K562 (cell line): ENCODE results near the gene GPATCH4. TPM values are rescaled to one million over a fixed set of nuclear protein-coding genes. Genes with fewer than 3 reads are reported as not detected.

ENCODE experiments used
- ATAC-seq: fragments of 200-7000 bp; cut with Tn5 transposase; 3 replicates; pipeline ENCODE4 v1.9.1; 2020; ENCODE audit warnings: moderate library complexity
- BruUV-seq: library from RNA; stranded (reverse); fragments of 400-500 nt; replicated peaks from 2 replicates; lab custom pipeline; 2021; lab: Mats Ljungman, UMichigan
- CTCF ChIA-PET: fragments of 300-600 bp; formaldehyde crosslinking; extraction: SDS; loops from one replicate; lab custom pipeline; 2021; ENCODE audit warnings: low intra/inter-chr PET ratio; lab: Yijun Ruan, JAX
- POLR2A ChIA-PET: fragments of 300-600, 350-650 bp; sonication (Branson Sonifier 250); formaldehyde crosslinking; extraction: SDS; loops from one replicate; lab custom pipeline; 2021; ENCODE audit warnings: antibody characterized with exemption, inconsistent platforms; lab: Yijun Ruan, JAX
- DNase-seq, 4 experiments: peaks; one replicate each; pipeline versions ENCODE4 v3.0.0 to v3.0.0-alpha.2; 2011 to 2018; ENCODE audit warnings: low spot score in 3 of 4, mixed read lengths in 3 of 4; ENCODE audit errors: extremely low read depth in 1 of 4
- FAIRE-seq: peaks from 2 replicates; lab custom pipeline; 2011; peaks lifted over from hg19 to GRCh38; lab: Jason Lieb, UNC
- H2AFZ ChIP-seq: 2 replicates; pipeline ENCODE4 v1.6.0; 2011; ENCODE audit warnings: low read depth, low read length, control low read depth, inconsistent platforms
- H3K27ac ChIP-seq: fragments of 200-600 bp; 3 replicates; pipeline ENCODE4 v1.8.0; 2011; ENCODE audit warnings: low read depth, mild to moderate bottlenecking, control low read depth, inconsistent platforms, low read length, moderate library complexity, mixed read lengths; ENCODE audit errors: extremely low read depth
- H3K27me3 ChIP-seq, 2 experiments: fragments of 300-600 bp in 1 of 2; 2 replicates in 1 of 2; 3 replicates in 1 of 2; pipeline versions ENCODE4 v1.6.0 to v1.8.0; 2011; ENCODE audit warnings: inconsistent platforms in 2 of 2, low read length in 2 of 2, mild to moderate bottlenecking in 1 of 2, mixed read lengths in 1 of 2, moderate library complexity in 1 of 2; ENCODE audit not compliant: control insufficient read depth in 2 of 2, insufficient read depth in 2 of 2
- H3K36me3 ChIP-seq: fragments of 300-600 bp; 3 replicates; pipeline ENCODE4 v1.8.0; 2011; ENCODE audit warnings: mild to moderate bottlenecking, low read length, inconsistent platforms; ENCODE audit not compliant: control insufficient read depth, insufficient read depth
- H3K4me1 ChIP-seq, 2 experiments: fragments of 200-600 bp in 1 of 2; replicated peaks in 1 of 2; 2 replicates in 1 of 2; 3 replicates in 1 of 2; pipeline versions ENCODE4 v1.5.1 to v1.8.0; 2011; ENCODE audit warnings: inconsistent platforms in 2 of 2, low read length in 2 of 2, mild to moderate bottlenecking in 1 of 2, mixed read lengths in 1 of 2, moderate library complexity in 1 of 2; ENCODE audit not compliant: control insufficient read depth in 2 of 2, insufficient read depth in 2 of 2
- H3K4me2 ChIP-seq: 2 replicates; pipeline ENCODE4 v1.6.1; 2011; ENCODE audit warnings: low read length, control low read depth, inconsistent platforms, mixed read lengths; ENCODE audit not compliant: insufficient read depth
- H3K4me3 ChIP-seq: fragments of 200-600 bp; sonication (generic), shearing (Covaris generic); 2 replicates; pipeline ENCODE4 v1.5.1; 2016; ENCODE audit warnings: control low read depth, inconsistent platforms
- H3K79me2 ChIP-seq: fragments of 200-600 bp; 3 replicates; pipeline ENCODE4 v1.8.0; 2011; ENCODE audit warnings: low read length, inconsistent platforms; ENCODE audit not compliant: control insufficient read depth, insufficient read depth
- H3K9ac ChIP-seq, 2 experiments: 2 replicates each; pipeline versions ENCODE4 v1.6.0 to v1.6.1; 2011; ENCODE audit warnings: low read depth in 2 of 2, low read length in 2 of 2, control low read depth in 1 of 2, inconsistent platforms in 1 of 2, mild to moderate bottlenecking in 1 of 2, mixed read lengths in 1 of 2; ENCODE audit not compliant: insufficient read depth in 1 of 2
- H3K9me1 ChIP-seq: one replicate; pipeline ENCODE4 v1.6.0; 2011; ENCODE audit warnings: inconsistent platforms, mild to moderate bottlenecking, low read length, moderate library complexity; ENCODE audit not compliant: control insufficient read depth, insufficient read depth
- H3K9me3 ChIP-seq: replicated peaks from 2 replicates; pipeline ENCODE4 v1.5.1; 2011; ENCODE audit warnings: low read depth, low read length, inconsistent platforms; ENCODE audit not compliant: control insufficient read depth, insufficient read depth
- H4K20me1 ChIP-seq: replicated peaks from 2 replicates; pipeline ENCODE4 v1.6.1; 2011; ENCODE audit warnings: low read length, inconsistent platforms, mixed read lengths; ENCODE audit not compliant: control insufficient read depth, insufficient read depth
- ATF7 ChIP-seq: fragments of 450-650 bp; IDR thresholded peaks from 2 replicates; pipeline ENCODE4 v1.7.1; 2014; ENCODE audit warnings: mild to moderate bottlenecking, moderate library complexity
- CTBP1 ChIP-seq: fragments of 450-650 bp; IDR thresholded peaks from 2 replicates; pipeline ENCODE4 v1.6.1; 2016; ENCODE audit warnings: borderline replicate concordance
- ELF4 ChIP-seq: fragments of 450-650 bp; formaldehyde crosslinking; IDR thresholded peaks from 2 replicates; pipeline ENCODE4 v1.4.0; 2022; ENCODE audit warnings: missing genetic modification characterization
- FOXP1 ChIP-seq: sonication (generic); formaldehyde crosslinking; IDR thresholded peaks from 2 replicates; pipeline ENCODE4 v1.8.0; 2022; ENCODE audit warnings: mild to moderate bottlenecking, missing genetic modification reagents
- ILK ChIP-seq: fragments of 450-650 bp; IDR thresholded peaks from 2 replicates; pipeline ENCODE4 v1.6.1; 2016; ENCODE audit warnings: missing genetic modification characterization, low read depth, mild to moderate bottlenecking, missing compliant biosample characterization, moderate library complexity, borderline replicate concordance
- IRF2 ChIP-seq: sonication (generic); formaldehyde crosslinking; IDR thresholded peaks from 2 replicates; pipeline ENCODE4 v1.8.1; 2022; ENCODE audit warnings: mild to moderate bottlenecking, missing genetic modification reagents
- KDM4B ChIP-seq, 2 experiments: fragments of 450-650 bp in 1 of 2; sonication (generic) in 1 of 2; IDR thresholded peaks; 2 replicates each; pipeline ENCODE4 v1.6.1; 2016 to 2017; ENCODE audit warnings: borderline replicate concordance in 2 of 2, antibody characterized with exemption in 1 of 2, low read depth in 1 of 2, mild to moderate bottlenecking in 1 of 2
- NRF1 ChIP-seq, 2 experiments: fragments of 450-650 bp; IDR thresholded peaks in 1 of 2; conservative IDR thresholded peaks in 1 of 2; 2 replicates each; pipeline ENCODE4 v1.6.1; 2014; ENCODE audit warnings: mild to moderate bottlenecking in 2 of 2
- PPARD ChIP-seq: fragments of 250-450 bp; sonication (Bioruptor Pico); IDR thresholded peaks from 2 replicates; pipeline ENCODE4 v1.8.0; 2022; ENCODE audit warnings: inconsistent platforms, mild to moderate bottlenecking, moderate library complexity
- SMC3 ChIP-seq: conservative IDR thresholded peaks from 2 replicates; pipeline ENCODE4 v1.6.1; 2011; ENCODE audit warnings: low read depth, low read length, improper control_type of control experiment; ENCODE audit not compliant: insufficient read depth
- SP1 ChIP-seq: sonication (generic); formaldehyde crosslinking; IDR thresholded peaks from 2 replicates; pipeline ENCODE4 v1.8.1; 2022; ENCODE audit warnings: mild to moderate bottlenecking, missing genetic modification reagents
- TEAD1 ChIP-seq, 2 experiments: fragments of 450-650 bp in 1 of 2; sonication (generic) in 1 of 2; formaldehyde crosslinking; IDR thresholded peaks; 2 replicates each; pipeline versions ENCODE4 v1.4.0 to v1.8.0; 2020 to 2022; ENCODE audit warnings: mild to moderate bottlenecking in 2 of 2, missing genetic modification reagents in 1 of 2
- TEAD2 ChIP-seq: fragments of 450-650 bp; IDR thresholded peaks from 2 replicates; pipeline ENCODE4 v1.6.1; 2016; ENCODE audit warnings: missing genetic modification characterization, control low read depth, missing compliant biosample characterization
- ZNF143 ChIP-seq: sonication (generic); formaldehyde crosslinking; IDR thresholded peaks from 2 replicates; pipeline ENCODE4 v1.9.0; 2022; ENCODE audit warnings: mild to moderate bottlenecking, missing genetic modification reagents
- ZNF445 ChIP-seq: fragments of 250-450 bp; sonication (Bioruptor Pico); IDR thresholded peaks from 2 replicates; pipeline ENCODE4 v1.4.0; 2020; ENCODE audit warnings: low read depth, mild to moderate bottlenecking, moderate library complexity
- ZNF583 ChIP-seq: fragments of 250-450 bp; sonication (Bioruptor Pico); IDR thresholded peaks from 2 replicates; pipeline ENCODE4 v1.4.0; 2020
- ZNF589 ChIP-seq: fragments of 200-800 bp; sonication (Bioruptor generic); IDR thresholded peaks from 2 replicates; pipeline ENCODE4 v1.6.1; 2016; ENCODE audit warnings: low read depth, missing genetic modification characterization, missing compliant biosample characterization
- WGBS: fragments of 100-300 bp; shearing (Covaris generic); methylation state at CpG from one replicate; pipeline ENCODE4 v1.1.6; 2016; ENCODE audit warnings: low coverage, mixed read lengths; ENCODE audit not compliant: insufficient coverage; ENCODE audit errors: missing lambda C conversion rate; 5-methylcytosine and 5-hydroxymethylcytosine counted together
- in situ Hi-C: fragments of 300-500 bp; cut with MboI; formaldehyde crosslinking; loops from 4 replicates; pipeline ENCODE4 v1.15.0; 2018; ENCODE audit warnings: inconsistent platforms, mixed read lengths
- intact Hi-C: fragments of 100-400 bp; cut with micrococcal nuclease; formaldehyde crosslinking; loops from 2 replicates; pipeline ENCODE4 v1.14.2; 2022
- polyA plus RNA-seq, 8 experiments: library from polyadenylated mRNA; depleted of rRNA in 4 of 8; stranded (reverse) in 5 of 8; unstranded in 3 of 8; fragments of >200 nt; fragmentation: Nextera tagmentation in 2 of 8; fragmentation: Illumina TruSeq in 1 of 8; extraction: Ambion mirVana in 2 of 8; extraction: Trizol in 1 of 8; gene quantifications; 2 replicates each; pipeline versions ENCODE4 v1.2.1 to v1.2.3, GENCODE V29; 2011 to 2014; ENCODE audit warnings: inconsistent platforms in 1 of 8, missing spikeins in 1 of 8
- total RNA-seq, 7 experiments: library from RNA; depleted of rRNA in 6 of 7; stranded (reverse); fragments of >200 nt in 6 of 7; fragmentation: Illumina TruSeq in 2 of 7; extraction: Trizol in 2 of 7; gene quantifications; 2 replicates each; pipeline versions ENCODE4 v1.2.1 to v1.2.3, GENCODE V29; 2011 to 2021; ENCODE audit warnings: low replicate concordance in 1 of 7
- TF ChIP-seq, protein P1 (sequence below): sonication (generic); formaldehyde crosslinking; IDR thresholded peaks from 2 replicates; pipeline ENCODE4 v1.9.0; 2022; ENCODE audit warnings: mild to moderate bottlenecking, missing genetic modification reagents
- TF ChIP-seq, protein P2 (sequence below): IDR thresholded peaks from 2 replicates; pipeline ENCODE4 v1.6.1; 2012; ENCODE audit warnings: low read depth, low read length, improper control_type of control experiment, borderline replicate concordance
- TF ChIP-seq, protein P3 (sequence below): fragments of 450-650 bp; conservative IDR thresholded peaks from 2 replicates; pipeline ENCODE4 v1.6.1; 2016; ENCODE audit warnings: missing genetic modification characterization, low read depth, mild to moderate bottlenecking, missing compliant biosample characterization, moderate library complexity

Gene GPATCH4
- total and polyA plus RNA-seq, 9 of the 15 experiments (the other 6 are each of a cell fraction or from before 2014, with no cell fraction given): 43.7 to 105 (median 76.5) TPM

DNA sequence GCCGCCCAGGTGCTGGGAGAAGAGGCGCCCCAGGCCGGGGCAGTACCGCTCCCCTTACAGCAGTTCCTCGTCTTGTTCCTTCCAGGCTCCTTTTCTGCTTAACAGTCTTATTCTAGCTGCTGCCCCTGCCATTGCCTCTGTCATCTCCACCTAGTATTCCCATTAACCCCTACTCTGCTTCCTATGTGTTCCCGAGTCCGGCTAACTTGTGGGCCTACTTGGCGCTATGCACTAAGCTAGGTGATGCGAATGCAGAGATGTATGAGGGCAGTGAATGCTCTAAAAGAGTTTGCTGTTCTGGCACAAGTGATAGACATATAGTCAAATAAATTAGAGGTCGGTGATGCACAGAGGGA, 28.6 kb downstream of the GPATCH4 start:
- intact Hi-C loops: loop anchor here (2.0 kb wide), 1 partner anchor 116 kb away; no protein-coding TSS in a partner anchor
- no peak for ATAC-seq
- TF ChIP-seq NRF1 (conservative IDR thresholded peaks at IDR 0.05 in 1 of 2, IDR thresholded peaks at IDR 0.05 in 1 of 2) (0 out of 4 replicates have a peak, but pooled peaks of 1 of the 2 experiments have one; percentile 7), PPARD (CRISPR knock-in tag) (0 out of 2 replicates have a peak, but pooled peaks have one; percentile 40), ZNF445 (0 out of 2 replicates have a peak, but pooled peaks have one; percentile 25), TEAD1 (CRISPR knock-in tag; IDR thresholded peaks at IDR 0.05) (0 out of 4 replicates have a peak, but pooled peaks of 1 of the 2 experiments have one; percentile 46), CTBP1 (peak; percentile 18; the same call in 1 of the 2 replicates), TEAD2 (tag) (no peak), ZNF143 (CRISPR knock-in tag) (peak; percentile 69; the same call in 1 of the 2 replicates), ZNF583 (CRISPR knock-in tag) (no peak), ILK (tag) (no peak), ZNF589 (CRISPR knock-in tag) (0 out of 2 replicates have a peak, but pooled peaks have one; percentile 42), FOXP1 (CRISPR knock-in tag) (0 out of 2 replicates have a peak, but pooled peaks have one; percentile 61), SP1 (CRISPR knock-in tag) (peak; percentile 39; the same call in 1 of the 2 replicates), SMC3 (no peak), ELF4 (CRISPR knock-in tag) (0 out of 2 replicates have a peak, but pooled peaks have one; percentile 13), KDM4B (IDR thresholded peaks at IDR 0.05; ENCODE audit: borderline replicate concordance in 2 of 2, low read depth in 1 of 2) (no peak), ATF7 (0 out of 2 replicates have a peak, but pooled peaks have one; percentile 7), IRF2 (no peak)
- TF ChIP-seq, protein P1, sequence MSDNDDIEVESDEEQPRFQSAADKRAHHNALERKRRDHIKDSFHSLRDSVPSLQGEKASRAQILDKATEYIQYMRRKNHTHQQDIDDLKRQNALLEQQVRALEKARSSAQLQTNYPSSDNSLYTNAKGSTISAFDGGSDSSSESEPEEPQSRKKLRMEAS (CRISPR knock-in tag): 0 out of 2 replicates have a peak, but pooled peaks have one; percentile 0
- TF ChIP-seq, protein P2, sequence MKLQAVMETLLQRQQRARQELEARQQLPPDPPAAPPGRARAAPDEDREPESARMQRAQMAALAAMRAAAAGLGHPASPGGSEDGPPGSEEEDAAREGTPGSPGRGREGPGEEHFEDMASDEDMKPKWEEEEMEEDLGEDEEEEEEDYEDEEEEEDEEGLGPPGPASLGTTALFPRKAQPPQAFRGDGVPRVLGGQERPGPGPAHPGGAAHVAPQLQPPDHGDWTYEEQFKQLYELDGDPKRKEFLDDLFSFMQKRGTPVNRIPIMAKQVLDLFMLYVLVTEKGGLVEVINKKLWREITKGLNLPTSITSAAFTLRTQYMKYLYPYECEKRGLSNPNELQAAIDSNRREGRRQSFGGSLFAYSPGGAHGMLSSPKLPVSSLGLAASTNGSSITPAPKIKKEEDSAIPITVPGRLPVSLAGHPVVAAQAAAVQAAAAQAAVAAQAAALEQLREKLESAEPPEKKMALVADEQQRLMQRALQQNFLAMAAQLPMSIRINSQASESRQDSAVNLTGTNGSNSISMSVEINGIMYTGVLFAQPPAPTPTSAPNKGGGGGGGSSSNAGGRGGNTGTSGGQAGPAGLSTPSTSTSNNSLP: no peak
- TF ChIP-seq, protein P3, sequence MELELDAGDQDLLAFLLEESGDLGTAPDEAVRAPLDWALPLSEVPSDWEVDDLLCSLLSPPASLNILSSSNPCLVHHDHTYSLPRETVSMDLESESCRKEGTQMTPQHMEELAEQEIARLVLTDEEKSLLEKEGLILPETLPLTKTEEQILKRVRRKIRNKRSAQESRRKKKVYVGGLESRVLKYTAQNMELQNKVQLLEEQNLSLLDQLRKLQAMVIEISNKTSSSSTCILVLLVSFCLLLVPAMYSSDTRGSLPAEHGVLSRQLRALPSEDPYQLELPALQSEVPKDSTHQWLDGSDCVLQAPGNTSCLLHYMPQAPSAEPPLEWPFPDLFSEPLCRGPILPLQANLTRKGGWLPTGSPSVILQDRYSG (tag): no peak

More for the DNA sequence above, 28.6 kb downstream of the GPATCH4 start:
- H3K9ac ChIP-seq: peak overlapping the region; percentile 74 to 97
- H3K9me3 ChIP-seq: no peaks in the 10 kb centered on the region
- H3K27me3 ChIP-seq: no peaks in the 10 kb centered on the region
- peak overlapping the region; percentile 84 for H3K4me3 ChIP-seq
- H3K4me1 ChIP-seq: peaks cover 11 to 19% of the 10 kb centered on the region in 2 experiments
- H3K79me2 ChIP-seq: peaks cover 22% of the 10 kb centered on the region; the same call in 2 of the 3 replicates
- FAIRE-seq (no peak), DNase-seq (no peak)
- H4K20me1 ChIP-seq: no peaks in the 10 kb centered on the region
- in situ Hi-C loops: no loop called here
- H3K4me2 ChIP-seq: peak overlapping the region; percentile 89
- peaks cover under 1% of the 10 kb centered on the region; the same call in 2 of the 3 replicates for H3K36me3 ChIP-seq
- no peak overlapping the region for H3K27ac ChIP-seq
- 24% methylated on average over 10 of the region's 10 CpGs for WGBS
- ChIA-PET CTCF (interaction anchor here (0.5 kb wide), 1 partner anchor 49 kb away, joined by 3 read pairs; no protein-coding TSS in a partner anchor), POLR2A (interaction anchor here (1.2 kb wide), 1 partner anchor 18 kb away, joined by 6 read pairs; no protein-coding TSS in a partner anchor)
- BruUV-seq: no TSS peak
- H2AFZ ChIP-seq: peak overlapping the region; percentile 93
- peaks cover 8% of the 10 kb centered on the region for H3K9me1 ChIP-seq
